Amygdala (tissue), 56 donors: ENCODE data around the gene TMIGD1.

Source experiments
- DNase-seq, 56 donors: peaks; one replicate each; lab custom pipeline; 2025; lab: John Stamatoyannopoulos, UW

Gene TMIGD1

GRCh38 chr17:30333503-30334360 is at the start of gene TMIGD1:
Gene TMIGD1 (minus strand): TSS chr17:30334057. CDS start chr17:30332133, 1,924 bp downstream.
- DNase-seq: no peak

DNA sequence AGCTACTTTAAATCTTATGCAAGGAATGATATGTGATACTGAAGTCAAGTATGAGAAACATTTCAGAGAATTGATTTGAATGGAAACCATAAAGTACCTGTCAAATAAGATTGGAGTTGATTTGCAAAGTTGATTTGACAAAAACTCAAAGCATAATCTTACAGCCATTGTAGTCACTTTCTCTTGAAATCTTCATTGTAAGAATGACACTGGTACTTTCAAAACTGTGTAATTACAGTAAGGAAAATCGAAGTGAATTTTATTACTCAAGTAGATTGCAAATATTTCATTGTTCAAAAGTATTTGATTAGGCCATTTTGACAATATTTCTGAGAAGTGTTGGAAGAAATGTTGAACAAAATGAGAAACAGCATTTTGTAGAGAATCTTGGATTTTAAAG is 48.5 kb upstream of the TMIGD1 start:
- DNase-seq: no peak

DNA sequence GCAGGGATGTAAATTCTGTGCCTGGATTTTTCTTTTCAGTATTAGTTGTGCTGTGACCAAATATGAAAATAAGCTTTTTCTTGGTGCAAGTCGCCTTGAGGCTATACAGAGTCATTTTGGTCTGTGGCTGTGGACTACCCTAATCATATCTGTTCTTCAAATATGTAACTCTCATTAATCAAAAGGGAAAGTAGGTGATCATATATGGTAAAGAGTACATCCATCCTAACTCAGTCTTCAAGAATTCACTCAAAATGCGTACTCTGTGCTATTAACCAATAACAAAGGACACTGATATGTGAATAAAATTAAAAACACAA is 47.4 kb upstream of the TMIGD1 start:
- DNase-seq: no peak

DNA sequence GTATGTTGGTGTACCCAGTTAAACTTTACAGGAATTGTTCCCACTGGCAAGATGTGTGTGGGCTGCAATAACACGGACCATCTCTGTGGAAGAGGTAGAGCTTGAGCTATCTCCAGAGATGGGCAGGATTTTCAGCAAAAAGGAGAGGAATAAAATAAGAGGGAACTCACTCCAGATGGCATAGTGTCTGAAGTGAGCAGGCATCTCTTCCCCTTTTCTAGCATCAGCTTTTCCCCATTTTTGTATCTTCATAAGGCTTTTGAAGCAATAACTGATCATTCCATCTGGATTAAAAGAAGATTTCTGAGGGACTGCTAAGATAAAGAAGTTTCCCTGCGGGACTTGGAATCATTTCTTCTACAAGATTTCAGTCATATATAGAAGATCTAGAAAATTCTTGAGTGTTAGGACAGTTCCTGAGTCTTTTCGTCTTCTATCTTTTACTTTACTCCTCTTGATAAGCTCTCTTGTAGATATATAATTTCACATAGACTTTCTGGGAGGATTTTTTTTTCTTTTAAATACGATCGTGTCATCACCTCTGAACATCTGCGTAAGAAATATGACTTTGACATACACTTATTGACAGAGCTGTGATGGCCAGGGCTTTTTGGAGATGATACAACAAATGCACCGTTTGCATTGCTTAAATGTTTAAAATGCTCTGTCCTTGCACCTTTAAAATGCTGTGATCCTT is 46.9 kb upstream of the TMIGD1 start:
- no peak for DNase-seq

GRCh38 chr17:30379903-30380381 is 46.1 kb upstream of the TMIGD1 start:
- DNase-seq: no peak

DNA sequence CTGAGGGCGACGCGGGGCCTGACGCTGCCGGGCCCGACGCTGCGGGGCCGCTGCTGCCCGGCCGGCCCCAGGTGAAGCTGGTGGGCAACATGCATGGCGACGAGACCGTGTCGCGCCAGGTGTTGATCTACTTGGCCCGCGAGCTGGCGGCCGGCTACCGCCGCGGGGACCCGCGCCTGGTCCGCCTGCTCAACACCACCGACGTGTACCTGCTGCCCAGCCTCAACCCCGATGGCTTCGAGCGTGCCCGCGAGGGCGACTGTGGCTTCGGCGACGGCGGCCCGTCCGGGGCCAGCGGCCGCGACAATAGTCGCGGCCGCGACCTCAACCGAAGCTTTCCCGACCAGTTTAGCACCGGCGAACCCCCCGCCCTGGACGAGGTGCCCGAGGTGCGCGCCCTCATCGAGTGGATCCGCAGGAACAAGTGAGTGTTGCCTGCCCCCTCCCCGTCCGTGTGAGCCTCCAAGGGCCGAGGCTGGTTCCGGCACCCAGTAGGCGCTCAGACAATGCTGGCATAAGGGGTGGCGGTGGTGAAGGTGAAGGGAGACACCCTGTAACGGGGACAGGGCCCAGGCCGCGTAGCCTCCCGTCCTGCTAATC is 45.5 kb upstream of the TMIGD1 start:
- DNase-seq: peak in 7 of 56 donors; percentile 27 to 58 (median 34)

DNA sequence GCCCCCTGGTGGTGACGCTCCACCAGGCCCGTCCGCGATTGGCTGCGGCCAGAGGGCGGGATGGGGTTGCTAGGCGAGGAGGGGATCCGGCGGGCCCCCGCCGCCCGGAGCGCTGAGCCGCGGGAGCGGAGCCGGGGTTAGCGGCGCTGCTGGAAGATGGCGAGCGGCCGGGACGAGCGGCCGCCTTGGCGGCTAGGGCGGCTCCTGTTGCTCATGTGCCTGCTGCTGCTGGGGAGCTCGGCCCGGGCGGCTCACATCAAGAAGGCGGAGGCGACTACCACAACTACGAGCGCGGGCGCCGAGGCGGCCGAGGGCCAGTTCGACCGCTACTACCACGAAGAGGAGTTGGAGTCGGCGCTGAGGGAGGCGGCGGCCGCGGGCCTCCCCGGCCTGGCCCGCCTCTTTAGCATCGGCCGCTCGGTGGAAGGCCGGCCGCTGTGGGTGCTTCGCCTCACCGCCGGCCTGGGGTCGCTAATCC is 45.0 kb upstream of the TMIGD1 start, which contains the start of gene CPD:
Gene CPD, plus strand, starts transcription at position 103 of the 478 bp plus-strand sequence. Its CDS starts 54 bp downstream, at position 157.
- peak; percentile 31 to 99 (median 94) for DNase-seq

GRCh38 chr17:30378241-30378824 is 44.5 kb upstream of the TMIGD1 start:
- peak in 11 of 56 donors; percentile 10 to 54 (median 25) for DNase-seq

DNA sequence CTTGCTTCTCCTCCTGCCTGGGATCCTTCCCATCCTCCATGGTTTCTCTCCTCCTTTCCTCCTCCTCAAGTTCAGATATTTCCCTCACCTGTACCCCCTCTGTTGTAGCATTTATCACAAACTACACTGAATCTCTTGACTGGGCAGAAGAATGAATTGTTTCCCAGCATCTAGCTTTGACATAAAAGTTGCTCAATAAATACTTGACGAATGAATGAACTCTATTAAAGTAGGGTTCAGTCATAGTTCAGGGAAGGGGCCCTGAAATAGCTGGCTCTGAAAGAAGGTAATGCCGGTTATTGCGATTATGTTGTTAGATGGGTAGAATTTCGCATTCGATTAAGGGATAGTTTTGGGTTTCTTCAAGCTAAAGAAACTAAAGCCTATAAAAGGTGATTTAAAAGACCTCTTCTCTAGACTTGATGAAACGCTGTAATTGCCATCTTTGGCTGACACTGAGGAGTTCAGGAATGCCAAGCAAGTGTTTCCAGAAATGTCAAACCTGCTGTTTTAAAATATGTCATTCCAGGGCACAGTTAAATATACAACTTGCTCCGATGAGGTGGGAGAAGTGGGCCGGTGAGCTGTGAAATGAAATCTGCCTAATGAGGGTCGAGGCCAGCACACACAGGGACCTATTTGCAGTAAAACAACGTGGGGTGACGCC is 43.9 kb upstream of the TMIGD1 start:
- no peak for DNase-seq

- peak in 21 of 56 donors; percentile 4 to 66 (median 32) for DNase-seq
These were observed 43.0 kb upstream of the TMIGD1 start for GRCh38 chr17:30376621-30377452.

DNA sequence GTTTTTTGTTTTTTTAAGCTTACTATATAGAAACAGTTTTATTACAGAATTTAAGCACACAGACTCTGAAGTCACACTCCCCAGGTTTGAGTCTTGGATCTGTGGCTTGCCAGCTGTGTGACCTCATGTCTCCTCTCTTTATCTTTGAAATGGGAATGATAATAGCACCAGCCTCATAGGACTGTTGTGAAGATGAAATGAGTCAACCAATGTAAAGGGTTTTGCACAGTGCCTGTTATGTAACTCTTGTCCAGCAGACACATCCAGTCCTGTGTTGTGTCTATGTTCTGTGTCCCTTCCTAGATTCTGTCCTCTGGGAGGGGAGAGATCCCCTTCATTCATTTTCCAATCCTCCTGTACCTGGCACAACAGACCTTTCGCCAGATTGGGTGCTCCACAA is 41.8 kb upstream of the TMIGD1 start:
- no peak for DNase-seq

- no peak for DNase-seq
These were observed 38.9 kb upstream of the TMIGD1 start for GRCh38 chr17:30372755-30373154.

GRCh38 chr17:30369995-30370394 is 36.1 kb upstream of the TMIGD1 start:
- DNase-seq: no peak

- peak in 2 of 56 donors; percentile 7 to 9 for DNase-seq
These were observed 35.3 kb upstream of the TMIGD1 start for GRCh38 chr17:30368912-30369720.

DNA sequence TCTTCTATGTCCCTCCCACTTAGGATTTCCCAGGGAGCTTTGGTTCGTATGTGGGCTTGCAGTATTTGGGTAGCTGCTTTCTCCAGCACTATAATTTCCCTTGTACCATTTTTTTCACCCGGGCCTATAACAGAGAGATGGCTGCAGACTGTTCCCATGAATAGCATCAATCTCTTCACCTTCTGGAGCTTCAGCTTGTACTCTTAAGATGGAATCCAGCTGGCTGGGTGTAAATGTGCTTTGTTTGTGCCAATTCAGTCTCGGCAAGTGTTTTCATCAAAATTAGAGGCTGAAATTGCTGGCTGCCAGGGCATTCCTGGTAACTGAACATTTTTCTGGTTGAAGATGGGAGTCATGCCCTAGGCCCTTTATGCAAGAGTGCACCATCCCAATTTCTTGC is 32.7 kb upstream of the TMIGD1 start:
- DNase-seq: no peak

- no peak for DNase-seq
These were observed 29.9 kb upstream of the TMIGD1 start for GRCh38 chr17:30363715-30364202.

DNA sequence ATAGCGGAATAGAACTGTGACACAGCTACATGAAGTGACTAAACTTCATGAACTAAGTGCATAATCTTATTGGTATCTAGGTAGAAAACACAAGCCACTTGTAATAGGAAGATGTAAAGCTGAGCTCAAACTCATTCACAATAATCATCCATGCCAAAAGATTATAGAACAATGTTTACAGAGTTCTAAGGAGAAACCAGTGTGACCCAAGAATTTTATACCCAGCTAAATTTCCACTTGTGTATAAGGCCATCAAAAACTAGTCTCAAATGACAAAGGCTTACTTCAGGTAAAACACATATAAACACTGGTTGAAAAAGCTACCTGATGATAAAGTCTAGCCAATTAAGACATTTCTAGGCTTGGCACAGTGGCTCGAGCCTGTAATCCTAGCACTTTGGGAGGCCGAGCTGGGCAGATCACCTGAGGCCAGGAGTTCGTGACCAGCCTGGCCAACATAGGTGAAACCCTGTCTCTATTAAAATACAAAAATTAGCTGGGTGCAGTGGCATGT is 28.0 kb upstream of the TMIGD1 start:
- no peak for DNase-seq
